Natural killer cell (primary cell): ENCODE measurements around the gene RNF213. TPM values are rescaled to one million over a fixed set of nuclear protein-coding genes. Genes with fewer than 3 reads are reported as not detected.

Source experiments
- ATAC-seq, 3 donors: fragments of 150-1000 bp in 2 of 3; fragments of 200-7000 bp in 1 of 3; cut with Tn5 transposase; 1 replicate in 1 of 3; 2 replicates in 2 of 3; pipeline ENCODE4 v1.10.0; 2021; ENCODE audit warnings: mild to moderate bottlenecking in 2 of 3, moderate library complexity in 2 of 3
- DNase-seq, 2 donors: peaks; one replicate each; pipeline versions ENCODE4 v3.0.0 to v3.0.0-alpha.2; 2013 to 2021; ENCODE audit warnings: mixed read lengths in 1 of 2
- H3K27ac ChIP-seq: one replicate; pipeline ENCODE4 v1.5.1; 2013; ENCODE audit warnings: mild to moderate bottlenecking, low read length
- H3K27me3 ChIP-seq: one replicate; pipeline ENCODE4 v1.6.1; 2013; ENCODE audit warnings: low read length; ENCODE audit not compliant: control insufficient read depth, insufficient read depth
- H3K36me3 ChIP-seq: one replicate; pipeline ENCODE4 v1.6.1; 2013; ENCODE audit warnings: low read length; ENCODE audit not compliant: control insufficient read depth, insufficient read depth
- H3K4me1 ChIP-seq: one replicate; pipeline ENCODE4 v1.6.1; 2013; ENCODE audit warnings: low read length; ENCODE audit not compliant: control insufficient read depth, insufficient read depth
- H3K4me3 ChIP-seq: one replicate; pipeline ENCODE4 v1.5.1; 2013; ENCODE audit warnings: low read length
- H3K9me3 ChIP-seq: one replicate; pipeline ENCODE4 v1.6.1; 2013; ENCODE audit warnings: low read length; ENCODE audit not compliant: control insufficient read depth, insufficient read depth
- H3K27ac Mint-ChIP-seq, 2 donors: one replicate each; pipeline ENCODE4 v1.8.0; 2022; ENCODE audit warnings: mild to moderate bottlenecking in 2 of 2, mixed read lengths in 2 of 2, moderate library complexity in 1 of 2
- H3K27me3 Mint-ChIP-seq, 2 donors: one replicate each; pipeline ENCODE4 v1.8.0; 2022; ENCODE audit warnings: low read depth in 2 of 2, mixed read lengths in 2 of 2
- H3K36me3 Mint-ChIP-seq: one replicate; pipeline ENCODE4 v1.8.0; 2022; ENCODE audit warnings: mixed read lengths
- H3K4me1 Mint-ChIP-seq, 2 donors: one replicate each; pipeline ENCODE4 v1.8.0; 2022; ENCODE audit warnings: mixed read lengths in 2 of 2
- H3K4me3 Mint-ChIP-seq: one replicate; pipeline ENCODE4 v1.8.0; 2022; ENCODE audit warnings: mild to moderate bottlenecking, moderate library complexity, mixed read lengths
- H3K9me3 Mint-ChIP-seq, 2 donors: one replicate each; pipeline ENCODE4 v1.8.0; 2022; ENCODE audit warnings: mixed read lengths in 2 of 2
- WGBS: methylation state at CpG from one replicate; pipeline ENCODE4 v1.1.7; 2013; ENCODE audit warnings: missing lambda C conversion rate; ENCODE audit not compliant: insufficient coverage; 5-methylcytosine and 5-hydroxymethylcytosine counted together
- intact Hi-C: fragments of 100-400 bp; cut with micrococcal nuclease; formaldehyde crosslinking; loops from one replicate; pipeline ENCODE4 v1.14.2; 2022
- total RNA-seq, 4 donors: library from RNA; stranded (reverse); fragments of 120-200 nt in 1 of 4; gene quantifications; one replicate each; pipeline versions ENCODE4 v1.2.3 to v1.2.4, GENCODE V29; 2013 to 2022
- TF ChIP-seq, protein P1 (sequence below): fragments of 200-600 bp; IDR thresholded peaks from one replicate; pipeline ENCODE4 v1.8.0; 2022; ENCODE audit warnings: antibody characterized with exemption

RNF213 gene
- total RNA-seq, 3 donors from 2014 or later (not counting 1 experiment from before 2014, with no cell fraction given): 929 to 1,120 (median 1,060) TPM

- WGBS: 82% methylated on average over 15 of the region's 15 CpGs
- H3K36me3 Mint-ChIP-seq: no peaks in the 10 kb centered on the region
- no peaks in the 10 kb centered on the region for H3K36me3 ChIP-seq
- no peak overlapping the region for H3K4me3 Mint-ChIP-seq
- no peaks in the 10 kb centered on the region for H3K4me1 Mint-ChIP-seq
- no peaks in the 10 kb centered on the region for H3K4me1 ChIP-seq
- no peaks in the 10 kb centered on the region for H3K27me3 ChIP-seq
- H3K27ac Mint-ChIP-seq: no peak overlapping the region
- H3K9me3 Mint-ChIP-seq: no peaks in the 10 kb centered on the region
- no peaks in the 10 kb centered on the region for H3K9me3 ChIP-seq
- ATAC-seq (no peak), DNase-seq (no peak)
- intact Hi-C loops: no loop called here
- TF ChIP-seq, protein P1, sequence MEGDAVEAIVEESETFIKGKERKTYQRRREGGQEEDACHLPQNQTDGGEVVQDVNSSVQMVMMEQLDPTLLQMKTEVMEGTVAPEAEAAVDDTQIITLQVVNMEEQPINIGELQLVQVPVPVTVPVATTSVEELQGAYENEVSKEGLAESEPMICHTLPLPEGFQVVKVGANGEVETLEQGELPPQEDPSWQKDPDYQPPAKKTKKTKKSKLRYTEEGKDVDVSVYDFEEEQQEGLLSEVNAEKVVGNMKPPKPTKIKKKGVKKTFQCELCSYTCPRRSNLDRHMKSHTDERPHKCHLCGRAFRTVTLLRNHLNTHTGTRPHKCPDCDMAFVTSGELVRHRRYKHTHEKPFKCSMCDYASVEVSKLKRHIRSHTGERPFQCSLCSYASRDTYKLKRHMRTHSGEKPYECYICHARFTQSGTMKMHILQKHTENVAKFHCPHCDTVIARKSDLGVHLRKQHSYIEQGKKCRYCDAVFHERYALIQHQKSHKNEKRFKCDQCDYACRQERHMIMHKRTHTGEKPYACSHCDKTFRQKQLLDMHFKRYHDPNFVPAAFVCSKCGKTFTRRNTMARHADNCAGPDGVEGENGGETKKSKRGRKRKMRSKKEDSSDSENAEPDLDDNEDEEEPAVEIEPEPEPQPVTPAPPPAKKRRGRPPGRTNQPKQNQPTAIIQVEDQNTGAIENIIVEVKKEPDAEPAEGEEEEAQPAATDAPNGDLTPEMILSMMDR: no peak
- no peaks in the 10 kb centered on the region for H3K27me3 Mint-ChIP-seq
- H3K4me3 ChIP-seq: no peak overlapping the region
- H3K27ac ChIP-seq: no peak overlapping the region
These were observed 171.8 kb downstream of the RNF213 start for GRCh38 chr17:80432350-80432955.

DNA sequence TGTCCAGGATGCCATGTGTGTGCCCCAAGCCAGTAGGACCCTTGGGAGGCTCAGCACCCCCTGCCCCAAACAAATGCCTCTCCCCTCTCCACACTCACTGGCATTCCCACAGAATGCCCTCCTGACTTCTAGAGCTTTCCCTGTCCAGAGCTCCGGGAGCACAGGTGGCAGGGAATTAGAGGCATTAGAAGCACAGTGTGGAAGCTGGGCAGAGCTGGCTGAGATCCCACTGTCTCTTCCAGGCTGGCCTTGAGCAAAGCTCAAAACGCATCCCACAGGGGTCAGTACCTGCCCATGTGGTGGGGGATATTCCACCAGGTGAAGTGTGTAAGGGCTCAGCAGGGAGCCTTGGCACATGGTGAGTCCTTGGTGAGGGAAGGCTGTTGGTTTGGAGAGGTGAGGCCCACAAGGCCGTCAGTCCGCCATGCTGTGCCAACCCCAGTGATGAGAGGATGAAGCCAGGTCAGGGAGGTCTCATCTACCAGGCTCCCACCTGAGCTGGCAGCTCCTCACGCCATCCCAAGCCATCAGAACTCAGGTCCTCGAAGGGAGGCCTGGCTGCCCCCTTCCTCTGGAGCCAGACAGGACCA is 172.4 kb downstream of the RNF213 start:
- Histone ChIP-seq H3K27me3 (no peaks in the 10 kb centered on the region), H3K4me3 (no peak overlapping the region), H3K9me3 (no peaks in the 10 kb centered on the region), H3K4me1 (no peaks in the 10 kb centered on the region), H3K27ac (no peak overlapping the region), H3K36me3 (no peaks in the 10 kb centered on the region)
- H3K27me3 Mint-ChIP-seq: no peaks in the 10 kb centered on the region
- no peaks in the 10 kb centered on the region for H3K4me1 Mint-ChIP-seq
- H3K4me3 Mint-ChIP-seq: no peak overlapping the region
- 85% methylated on average over 6 of the region's 6 CpGs for WGBS
- DNase-seq (no peak), ATAC-seq (no peak)
- intact Hi-C loops: no loop called here
- no peaks in the 10 kb centered on the region for H3K36me3 Mint-ChIP-seq
- no peak overlapping the region for H3K27ac Mint-ChIP-seq
- H3K9me3 Mint-ChIP-seq: no peaks in the 10 kb centered on the region
- TF ChIP-seq, protein P1: no peak

- no peak overlapping the region for H3K4me3 Mint-ChIP-seq
- TF ChIP-seq, protein P1: no peak
These were observed 173.4 kb downstream of the RNF213 start for GRCh38 chr17:80433916-80434666.

More at GRCh38 chr17:80433916-80434666, 173.4 kb downstream of the RNF213 start:
- Mint-ChIP-seq H3K4me1 (no peaks in the 10 kb centered on the region), H3K36me3 (no peaks in the 10 kb centered on the region), H3K27ac (no peak overlapping the region), H3K27me3 (no peaks in the 10 kb centered on the region), H3K9me3 (no peaks in the 10 kb centered on the region)
- intact Hi-C loops: no loop called here
- H3K4me1 ChIP-seq: no peaks in the 10 kb centered on the region
- no peaks in the 10 kb centered on the region for H3K36me3 ChIP-seq
- no peak for DNase-seq
- WGBS: 77% methylated on average over 12 of the region's 12 CpGs
- H3K27me3 ChIP-seq: no peaks in the 10 kb centered on the region
- H3K9me3 ChIP-seq: no peaks in the 10 kb centered on the region
- ATAC-seq: no peak
- no peak overlapping the region for H3K27ac ChIP-seq
- H3K4me3 ChIP-seq: no peak overlapping the region
